ENCODE results near the gene RABGGTA. TPM values are rescaled to one million over a fixed set of nuclear protein-coding genes. Genes with fewer than 3 reads are reported as not detected.

Gene RABGGTA
- total RNA-seq, 4 donors from 2014 or later = 20.9 to 32.8 (median 28.0) TPM

DNA sequence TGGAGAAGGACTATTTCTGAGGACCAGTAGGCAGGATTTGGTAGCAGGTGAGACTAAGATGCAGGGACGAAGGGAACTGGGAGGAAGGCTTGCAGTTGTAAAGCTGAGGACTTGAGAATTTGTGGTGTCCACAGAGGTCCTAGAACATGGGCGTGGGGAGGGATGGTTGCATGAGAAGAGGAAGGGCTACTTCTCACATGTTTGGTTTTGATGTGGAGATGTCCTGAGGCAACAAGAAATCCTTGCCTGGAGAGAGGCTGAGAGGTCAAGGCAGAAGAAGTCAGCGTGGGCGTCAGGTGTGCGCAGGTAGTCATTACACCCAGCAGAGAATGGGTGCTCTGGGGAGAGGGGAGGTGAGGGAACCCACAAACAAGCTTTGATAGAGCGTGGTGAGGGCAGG lies 5.7 kb upstream of the RABGGTA start:
- in situ Hi-C loops (cut with MboI; ENCODE audit: low sequenced_read_pairs in 4 of 4) = no loop called here
- H3K9me3 ChIP-seq = no peaks in the 10 kb centered on the region
- intact Hi-C loops (cut with DNase I; ENCODE audit: low total_unique reads) = no loop called here
- H3K4me1 ChIP-seq = peaks cover under 1 to 3% of the 10 kb centered on the region in 2 donors
- H3K27ac ChIP-seq = no peak overlapping the region
- ATAC-seq (no peak), DNase-seq (no peak)
- H3K27me3 ChIP-seq = no peaks in the 10 kb centered on the region
- no peaks in the 10 kb centered on the region for H3K36me3 ChIP-seq
- H3K4me3 ChIP-seq = no peak overlapping the region
- TF ChIP-seq POLR2A (IDR thresholded peaks at IDR 0.05) = no peak
- TF ChIP-seq, protein P1, sequence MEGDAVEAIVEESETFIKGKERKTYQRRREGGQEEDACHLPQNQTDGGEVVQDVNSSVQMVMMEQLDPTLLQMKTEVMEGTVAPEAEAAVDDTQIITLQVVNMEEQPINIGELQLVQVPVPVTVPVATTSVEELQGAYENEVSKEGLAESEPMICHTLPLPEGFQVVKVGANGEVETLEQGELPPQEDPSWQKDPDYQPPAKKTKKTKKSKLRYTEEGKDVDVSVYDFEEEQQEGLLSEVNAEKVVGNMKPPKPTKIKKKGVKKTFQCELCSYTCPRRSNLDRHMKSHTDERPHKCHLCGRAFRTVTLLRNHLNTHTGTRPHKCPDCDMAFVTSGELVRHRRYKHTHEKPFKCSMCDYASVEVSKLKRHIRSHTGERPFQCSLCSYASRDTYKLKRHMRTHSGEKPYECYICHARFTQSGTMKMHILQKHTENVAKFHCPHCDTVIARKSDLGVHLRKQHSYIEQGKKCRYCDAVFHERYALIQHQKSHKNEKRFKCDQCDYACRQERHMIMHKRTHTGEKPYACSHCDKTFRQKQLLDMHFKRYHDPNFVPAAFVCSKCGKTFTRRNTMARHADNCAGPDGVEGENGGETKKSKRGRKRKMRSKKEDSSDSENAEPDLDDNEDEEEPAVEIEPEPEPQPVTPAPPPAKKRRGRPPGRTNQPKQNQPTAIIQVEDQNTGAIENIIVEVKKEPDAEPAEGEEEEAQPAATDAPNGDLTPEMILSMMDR (IDR thresholded peaks at IDR 0.05 in 4 of 5, conservative IDR thresholded peaks at IDR 0.05 in 1 of 5) = no peak

DNA sequence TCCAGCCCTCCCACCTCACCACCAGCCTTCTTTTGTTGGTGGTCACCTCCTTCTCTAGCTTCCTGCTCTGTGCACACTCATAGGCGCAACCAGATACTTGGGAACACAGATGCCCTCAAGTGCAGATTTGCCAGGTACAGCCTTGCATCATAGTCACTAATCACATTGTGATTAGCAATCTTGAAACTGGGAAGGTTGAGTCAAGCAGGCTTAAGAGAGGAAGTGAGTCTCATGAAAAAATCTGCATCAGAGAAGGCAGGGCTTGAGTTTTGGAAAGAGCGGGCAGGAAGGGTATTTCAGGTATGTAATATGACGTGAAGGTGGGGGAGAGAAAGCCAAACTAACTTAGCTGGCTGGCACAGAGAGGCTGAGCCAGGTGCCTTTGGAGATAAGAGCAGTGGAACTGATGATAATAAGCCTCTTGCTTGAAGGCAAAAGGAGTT lies 2.7 kb upstream of the RABGGTA start:
- Histone ChIP-seq H3K36me3 (peaks cover 0 to 10% of the 10 kb centered on the region in 2 donors), H3K4me3 (no peak overlapping the region), H3K27ac (no peak overlapping the region), H3K27me3 (no peaks in the 10 kb centered on the region), H3K4me1 (peaks cover 4 to 6% of the 10 kb centered on the region in 2 donors), H3K9me3 (no peaks in the 10 kb centered on the region)
- in situ Hi-C loops (cut with MboI; ENCODE audit: low sequenced_read_pairs in 4 of 4) (no loop called here), intact Hi-C loops (cut with DNase I; ENCODE audit: low total_unique reads) (no loop called here)
- ATAC-seq = no peak
- no peak for TF ChIP-seq POLR2A (IDR thresholded peaks at IDR 0.05)
- TF ChIP-seq, protein P1 (IDR thresholded peaks at IDR 0.05 in 4 of 5, conservative IDR thresholded peaks at IDR 0.05 in 1 of 5) = no peak
- no peak for DNase-seq

DNA sequence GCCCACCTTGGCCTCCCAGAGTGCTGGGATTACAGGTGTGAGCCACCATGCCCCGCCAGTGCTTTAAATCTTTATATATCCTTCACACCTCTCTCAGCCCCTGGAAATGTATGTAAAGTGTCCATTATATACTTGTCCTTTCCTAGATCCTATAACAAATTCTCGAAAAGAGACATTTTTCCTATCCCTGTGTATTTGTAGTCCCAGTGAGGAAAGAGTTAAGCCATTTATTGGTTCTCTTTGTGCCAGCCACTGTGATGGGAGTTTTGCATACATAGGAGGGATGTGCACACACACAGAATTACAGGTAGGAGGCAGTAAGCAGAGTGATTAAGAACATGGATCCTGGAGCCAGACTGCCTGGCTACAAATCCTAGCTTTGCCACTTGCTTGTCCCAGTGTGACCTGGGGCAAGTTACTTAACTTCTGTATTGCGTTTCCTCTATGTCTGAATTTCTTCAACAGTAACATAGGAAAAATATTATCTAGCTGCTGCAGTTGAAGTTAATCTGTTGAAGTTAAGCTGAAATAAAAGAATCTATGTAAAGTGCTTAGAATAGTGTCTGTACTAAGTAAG lies 2.1 kb upstream of the RABGGTA start:
- intact Hi-C loops (cut with DNase I; ENCODE audit: low total_unique reads) = no loop called here
- TF ChIP-seq POLR2A (IDR thresholded peaks at IDR 0.05) = no peak
- TF ChIP-seq, protein P1 (IDR thresholded peaks at IDR 0.05 in 4 of 5, conservative IDR thresholded peaks at IDR 0.05 in 1 of 5) = no peak
- H3K4me1 ChIP-seq = peaks cover 4 to 6% of the 10 kb centered on the region in 2 donors
- DNase-seq (no peak), ATAC-seq (no peak)
- peaks cover 0 to 13% of the 10 kb centered on the region in 2 donors for H3K36me3 ChIP-seq
- H3K27ac ChIP-seq = no peak overlapping the region
- no peaks in the 10 kb centered on the region for H3K27me3 ChIP-seq
- H3K9me3 ChIP-seq = no peaks in the 10 kb centered on the region
- no peak overlapping the region for H3K4me3 ChIP-seq
- in situ Hi-C loops (cut with MboI; ENCODE audit: low sequenced_read_pairs in 4 of 4) = no loop called here

DNA sequence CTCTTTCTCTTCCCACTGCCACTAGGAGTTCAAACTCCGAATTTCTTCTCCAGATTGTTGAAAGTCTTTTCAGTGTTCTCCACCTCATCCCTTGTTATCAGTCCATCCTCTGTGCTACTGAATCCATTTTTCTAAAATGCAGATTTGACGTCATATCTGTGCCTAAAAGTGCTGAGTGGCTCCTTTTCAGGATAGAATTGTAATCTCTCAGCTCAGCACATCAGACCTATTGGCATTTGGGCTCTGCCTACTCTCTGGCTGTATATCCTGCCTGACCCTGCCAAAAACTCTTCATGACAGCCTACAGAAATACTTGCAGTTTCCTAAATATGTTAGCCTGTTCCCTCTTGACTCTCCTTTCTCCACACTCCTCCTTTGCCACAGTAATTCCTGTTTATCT lies 1.1 kb upstream of the RABGGTA start:
- peaks cover 4 to 6% of the 10 kb centered on the region in 2 donors for H3K4me1 ChIP-seq
- no peaks in the 10 kb centered on the region for H3K9me3 ChIP-seq
- intact Hi-C loops (cut with DNase I; ENCODE audit: low total_unique reads) = no loop called here
- ATAC-seq (no peak), DNase-seq (no peak)
- no peak overlapping the region for H3K27ac ChIP-seq
- H3K27me3 ChIP-seq = no peaks in the 10 kb centered on the region
- TF ChIP-seq POLR2A (IDR thresholded peaks at IDR 0.05) = no peak
- TF ChIP-seq, protein P1 (IDR thresholded peaks at IDR 0.05 in 4 of 5, conservative IDR thresholded peaks at IDR 0.05 in 1 of 5) = no peak
- no peak overlapping the region for H3K4me3 ChIP-seq
- H3K36me3 ChIP-seq = peaks cover 0 to 20% of the 10 kb centered on the region in 2 donors
- in situ Hi-C loops (cut with MboI; ENCODE audit: low sequenced_read_pairs in 4 of 4) = no loop called here

Data from gastrocnemius medialis (tissue), 4 donors.